GM13977 (cell line): ENCODE data around the gene IL17RB.
A peak's percentile ranks its signal among the peaks of the same experiment; 100 is the strongest.

Experiments
- DNase-seq: peaks from one replicate; pipeline ENCODE4 v3.0.0; 2012; ENCODE audit warnings: low spot score
- CTCF ChIP-seq: IDR thresholded peaks from 2 replicates; pipeline ENCODE4 v1.5.1; 2012; ENCODE audit warnings: mild to moderate bottlenecking, control low read depth; ENCODE audit not compliant: insufficient read depth; ENCODE audit errors: extremely low read depth, missing control alignments
- in situ Hi-C: fragments of 300-500 bp; cut with MboI; formaldehyde crosslinking; loops from one replicate; pipeline ENCODE4 v1.12.0; 2022; ENCODE audit warnings: low sequenced_read_pairs, low pct_unique_long_range_greater_than_20kb, mixed read lengths, inconsistent platforms; ENCODE audit not compliant: unreplicated experiment

IL17RB gene

GRCh38 chr3:53863145-53863544 lies 16.8 kb downstream of the IL17RB start:
- no peak for TF ChIP-seq CTCF
- no peak for DNase-seq
- in situ Hi-C loops = no loop called here

- in situ Hi-C loops = no loop called here
- DNase-seq = no peak
- no peak for TF ChIP-seq CTCF
These were observed 19.5 kb downstream of the IL17RB start for GRCh38 chr3:53865732-53866499.

- in situ Hi-C loops = no loop called here
These were observed 34.3 kb downstream of the IL17RB start for GRCh38 chr3:53880396-53881345.

GRCh38 chr3:53881691-53882593 lies 35.6 kb downstream of the IL17RB start, which contains the start of gene ACTR8:
Gene ACTR8 (minus strand): TSS chr3:53882152. CDS start chr3:53882101, 51 bp downstream.
- TF ChIP-seq CTCF = no peak
- peak; percentile 94 for DNase-seq
- in situ Hi-C loops = no loop called here

More at GRCh38 chr3:53880396-53881345, 34.3 kb downstream of the IL17RB start:
- DNase-seq = no peak
- no peak for TF ChIP-seq CTCF

- DNase-seq = no peak
- in situ Hi-C loops = no loop called here
- no peak for TF ChIP-seq CTCF
These were observed 36.6 kb downstream of the IL17RB start for GRCh38 chr3:53883008-53883407.

GRCh38 chr3:53884623-53885022 lies 38.3 kb downstream of the IL17RB start:
- in situ Hi-C loops = no loop called here
- no peak for DNase-seq
- no peak for TF ChIP-seq CTCF
